ENCODE results near the gene SPINT1.

GRCh38 chr15:40870716-40871115 lies 26.9 kb downstream of the SPINT1 start:
- TF ChIP-seq POLR2A (IDR thresholded peaks at IDR 0.05; ENCODE audit: low read depth, low read length) (no peak), POLR2AphosphoS5 (IDR thresholded peaks at IDR 0.05; ENCODE audit: low read depth, low read length) (no peak)

All from GM12892 (cell line).